Measurements from ENCODE around the gene TRMT11. TPM values are rescaled to one million over a fixed set of nuclear protein-coding genes. Genes with fewer than 3 reads are reported as not detected.
"Not testable (repeated sequence)": the region's sequence is repeated elsewhere in the genome, so short reads cannot be mapped to it uniquely, and the experiment has no call there.

The TRMT11 gene
- total RNA-seq, 2 experiments from 2014 or later, result 21.6 to 22.5 TPM

DNA sequence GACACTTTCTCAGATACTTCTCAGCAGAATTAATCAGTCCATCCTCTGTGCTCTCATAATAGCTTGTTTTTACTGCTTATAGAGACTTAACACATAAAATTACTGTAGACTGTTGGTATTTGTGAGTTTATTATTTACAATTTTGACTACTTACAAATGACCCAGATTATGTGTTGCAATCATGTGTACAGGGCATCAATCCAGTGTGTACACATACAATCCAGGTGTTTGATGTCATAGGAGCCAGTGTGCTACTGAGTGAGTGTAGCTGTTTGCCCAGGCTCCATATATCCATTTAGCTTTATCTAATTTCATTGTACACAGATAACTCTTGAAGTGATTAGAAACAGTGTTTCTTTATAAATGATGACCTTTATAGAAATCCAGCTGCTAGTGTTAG is 31.3 kb downstream of the TRMT11 start:
- no peaks in the 10 kb centered on the region for H3K9me3 ChIP-seq (ENCODE audit: control insufficient read depth in 1 of 2, insufficient read depth in 1 of 2, low read length in 2 of 2)
- H3K36me3 ChIP-seq (ENCODE audit: insufficient read depth, low read length), result peaks cover 66% of the 10 kb centered on the region
- H3K27me3 ChIP-seq (ENCODE audit: control insufficient read depth in 1 of 2, insufficient read depth in 2 of 2, low read length in 2 of 2), result no peaks in the 10 kb centered on the region
- Mint-ChIP-seq H3K27me3 (no peaks in the 10 kb centered on the region), H3K9me3 (no peaks in the 10 kb centered on the region), H3K27ac (no peak overlapping the region), H3K4me1 (ENCODE audit: low read depth) (no peaks in the 10 kb centered on the region), H3K36me3 (ENCODE audit: low read depth) (peaks cover 93% of the 10 kb centered on the region), H3K4me3 (no peak overlapping the region)
- no peak for DNase-seq
- no peak overlapping the region for H3K27ac ChIP-seq (ENCODE audit: low read depth in 1 of 2, low read length in 2 of 2)
- no peak for ATAC-seq (ENCODE audit: poor library complexity)
- no peak for TF ChIP-seq CTCF (IDR thresholded peaks at IDR 0.05)
- CTCF ChIA-PET, result no interaction called here
- POLR2A ChIA-PET, result interaction anchor here (0.6 kb wide), 1 partner anchor 11 kb away, joined by 3 read pairs; no protein-coding TSS in a partner anchor
- H3K4me3 ChIP-seq (ENCODE audit: low read length), result no peak overlapping the region
- no peaks in the 10 kb centered on the region for H3K4me1 ChIP-seq (ENCODE audit: insufficient read depth, low read length)
- intact Hi-C loops (cut with DNase I, micrococcal nuclease), result no loop called here

- Mint-ChIP-seq H3K27me3 (no peaks in the 10 kb centered on the region), H3K4me1 (ENCODE audit: low read depth) (no peaks in the 10 kb centered on the region), H3K9me3 (no peaks in the 10 kb centered on the region), H3K27ac (no peak overlapping the region), H3K36me3 (ENCODE audit: low read depth) (peaks cover 93% of the 10 kb centered on the region), H3K4me3 (no peak overlapping the region)
- Histone ChIP-seq H3K4me3 (ENCODE audit: low read length) (no peak overlapping the region), H3K36me3 (ENCODE audit: insufficient read depth, low read length) (peaks cover 59% of the 10 kb centered on the region), H3K27me3 (ENCODE audit: control insufficient read depth in 1 of 2, insufficient read depth in 2 of 2, low read length in 2 of 2) (no peaks in the 10 kb centered on the region), H3K27ac (ENCODE audit: low read depth in 1 of 2, low read length in 2 of 2) (no peak overlapping the region), H3K9me3 (ENCODE audit: control insufficient read depth in 1 of 2, insufficient read depth in 1 of 2, low read length in 2 of 2) (no peaks in the 10 kb centered on the region), H3K4me1 (ENCODE audit: insufficient read depth, low read length) (no peaks in the 10 kb centered on the region)
- ChIA-PET CTCF (no interaction called here), POLR2A (no interaction called here)
- intact Hi-C loops (cut with DNase I, micrococcal nuclease), result no loop called here
- DNase-seq, result no peak
- no peak for TF ChIP-seq CTCF (IDR thresholded peaks at IDR 0.05)
- ATAC-seq (ENCODE audit: poor library complexity), result no peak
These were observed 34.1 kb downstream of the TRMT11 start for GRCh38 chr6:126020305-126021050.

DNA sequence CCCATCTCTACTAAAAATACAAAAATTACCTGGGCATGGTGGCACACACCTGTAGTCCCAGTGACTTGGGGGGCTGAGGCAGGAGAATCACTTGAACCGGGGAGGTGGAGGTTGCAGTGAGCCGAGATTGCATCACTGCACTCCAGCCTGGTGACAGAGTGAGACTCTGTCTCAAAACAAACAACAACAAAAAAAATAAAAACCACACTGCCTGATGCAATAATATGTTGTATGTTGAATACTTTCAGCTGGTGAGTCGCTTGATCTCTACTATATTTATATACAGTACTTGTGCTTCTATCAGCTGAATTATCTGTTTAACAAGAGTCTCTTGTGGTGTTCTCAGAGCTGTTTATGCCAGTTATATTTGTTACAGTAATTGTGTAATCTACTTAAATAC is 37.1 kb downstream of the TRMT11 start:
- H3K9me3 ChIP-seq (ENCODE audit: control insufficient read depth in 1 of 2, insufficient read depth in 1 of 2, low read length in 2 of 2); H3K4me1 ChIP-seq (ENCODE audit: insufficient read depth, low read length); CTCF ChIA-PET; POLR2A ChIA-PET; H3K4me1 Mint-ChIP-seq (ENCODE audit: low read depth); H3K27me3 ChIP-seq (ENCODE audit: control insufficient read depth in 1 of 2, insufficient read depth in 2 of 2, low read length in 2 of 2); H3K27me3 Mint-ChIP-seq; ATAC-seq (ENCODE audit: poor library complexity); DNase-seq; H3K27ac Mint-ChIP-seq; H3K4me3 Mint-ChIP-seq; H3K9me3 Mint-ChIP-seq; H3K4me3 ChIP-seq (ENCODE audit: low read length); intact Hi-C loops (cut with DNase I, micrococcal nuclease); H3K27ac ChIP-seq (ENCODE audit: low read depth in 1 of 2, low read length in 2 of 2): not testable (repeated sequence)
- peaks cover 95% of the 10 kb centered on the region for H3K36me3 Mint-ChIP-seq (ENCODE audit: low read depth)
- H3K36me3 ChIP-seq (ENCODE audit: insufficient read depth, low read length), result peaks cover 46% of the 10 kb centered on the region

DNA sequence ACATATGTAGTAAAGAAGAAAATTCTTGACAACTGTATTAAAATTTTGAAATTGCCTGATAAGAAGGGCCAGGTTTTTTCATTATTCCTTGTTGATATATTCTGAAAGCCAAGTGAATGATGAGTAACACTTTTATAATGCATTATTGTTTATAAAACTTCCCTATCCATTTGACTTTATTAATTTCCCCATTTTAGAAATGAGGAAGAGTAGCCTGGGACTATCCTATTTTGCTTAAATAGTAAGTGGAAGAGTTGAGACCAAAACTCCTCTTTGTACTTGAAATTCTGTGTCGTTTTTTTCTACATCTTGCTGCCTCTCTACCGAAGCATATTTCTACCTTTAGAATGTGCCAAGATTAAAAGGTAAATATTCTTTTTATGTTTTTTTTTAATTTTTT is 39.7 kb downstream of the TRMT11 start:
- DNase-seq, result no peak
- POLR2A ChIA-PET, result no interaction called here
- intact Hi-C loops (cut with DNase I, micrococcal nuclease), result no loop called here
- Histone ChIP-seq H3K9me3 (ENCODE audit: control insufficient read depth in 1 of 2, insufficient read depth in 1 of 2, low read length in 2 of 2) (no peaks in the 10 kb centered on the region), H3K27me3 (ENCODE audit: control insufficient read depth in 1 of 2, insufficient read depth in 2 of 2, low read length in 2 of 2) (no peaks in the 10 kb centered on the region), H3K4me3 (ENCODE audit: low read length) (no peak overlapping the region), H3K36me3 (ENCODE audit: insufficient read depth, low read length) (peaks cover 32% of the 10 kb centered on the region), H3K27ac (ENCODE audit: low read depth in 1 of 2, low read length in 2 of 2) (no peak overlapping the region), H3K4me1 (ENCODE audit: insufficient read depth, low read length) (no peaks in the 10 kb centered on the region)
- Mint-ChIP-seq H3K4me3 (no peak overlapping the region), H3K27me3 (no peaks in the 10 kb centered on the region), H3K9me3 (no peaks in the 10 kb centered on the region), H3K36me3 (ENCODE audit: low read depth) (peaks cover 93% of the 10 kb centered on the region), H3K27ac (no peak overlapping the region), H3K4me1 (ENCODE audit: low read depth) (no peaks in the 10 kb centered on the region)
- ATAC-seq (ENCODE audit: poor library complexity), result no peak
- TF ChIP-seq CTCF (IDR thresholded peaks at IDR 0.05), result no peak
- CTCF ChIA-PET, result no interaction called here
